ENCODE data around the gene NGFR. TPM values are rescaled to one million over a fixed set of nuclear protein-coding genes. Genes with fewer than 3 reads are reported as not detected.

Gene NGFR
- total and polyA plus RNA-seq, 2 donors (not counting 1 experiment from before 2014, with no cell fraction given), result 0.31 to 1.6 TPM

GRCh38 chr17:49464049-49464448 lies 31.0 kb upstream of the NGFR start:
- H3K27ac ChIP-seq (ENCODE audit: low read length in 2 of 2), result no peak overlapping the region
- no peak overlapping the region for H3K4me2 ChIP-seq (replicated peaks; ENCODE audit: low read depth, low read length, poor library complexity, severe bottlenecking)
- intact Hi-C loops (cut with micrococcal nuclease), result no loop called here
- no peaks in the 10 kb centered on the region for H4K20me1 ChIP-seq (ENCODE audit: control insufficient read depth, insufficient read depth, low read length, poor library complexity, severe bottlenecking)
- Mint-ChIP-seq H3K4me3 (no peak overlapping the region), H3K4me1 (no peaks in the 10 kb centered on the region), H3K27me3 (peaks cover 68% of the 10 kb centered on the region), H3K9me3 (ENCODE audit: insufficient read depth) (peaks cover 5% of the 10 kb centered on the region), H3K27ac (no peak overlapping the region)
- no peak overlapping the region for H3K9ac ChIP-seq (ENCODE audit: low read length)
- H3K4me3 ChIP-seq (ENCODE audit: control extremely low read depth in 1 of 5, extremely low read depth in 1 of 5, insufficient read depth in 1 of 5, low read depth in 2 of 5, low read length in 4 of 5), result no peak overlapping the region
- ATAC-seq (ENCODE audit: low read depth) (no peak), DNase-seq (no peak)
- H3K9me3 ChIP-seq (ENCODE audit: control extremely low read depth in 1 of 3, control insufficient read depth in 2 of 3, insufficient read depth in 1 of 3, low read length in 2 of 3), result peaks cover 0 to 8% (median 5%) of the 10 kb centered on the region in 3 donors
- TF ChIP-seq EZH2 (IDR thresholded peaks at IDR 0.05; ENCODE audit: borderline replicate concordance, insufficient read depth, low read depth, low read length, poor library complexity, severe bottlenecking), result no peak
- TF ChIP-seq CTCF (IDR thresholded peaks at IDR 0.05), result no peak
- ChIA-PET POLR2A (no interaction called here), CTCF (interaction anchor here (1.2 kb wide), 1 partner anchor 94 kb away, joined by 3 read pairs; no protein-coding TSS in a partner anchor)
- no peaks in the 10 kb centered on the region for H3K4me1 ChIP-seq (ENCODE audit: control insufficient read depth in 2 of 2, insufficient read depth in 2 of 2, low read length in 2 of 2)
- H3K79me2 ChIP-seq (ENCODE audit: control insufficient read depth, insufficient read depth, low read length), result no peaks in the 10 kb centered on the region
- peaks cover 0 to 53% (median 9%) of the 10 kb centered on the region in 4 experiments for H3K27me3 ChIP-seq (replicated peaks in 1 of 4; ENCODE audit: control extremely low read depth in 1 of 4, control insufficient read depth in 3 of 4, insufficient read depth in 4 of 4, low read length in 3 of 4)
- no peak overlapping the region for H2AFZ ChIP-seq (ENCODE audit: insufficient read depth, low read depth, low read length, poor library complexity, severe bottlenecking)
- 90% methylated on average over 2 of the region's 2 CpGs for WGBS (ENCODE audit: insufficient coverage)
- H3K36me3 ChIP-seq (replicated peaks in 1 of 2; ENCODE audit: control extremely low read depth in 1 of 2, control insufficient read depth in 1 of 2, extremely low read depth in 1 of 2, insufficient read depth in 2 of 2, low read length in 1 of 2), result no peaks in the 10 kb centered on the region

- Histone ChIP-seq H3K4me1 (ENCODE audit: control insufficient read depth in 2 of 2, insufficient read depth in 2 of 2, low read length in 2 of 2) (peaks cover 8% of the 10 kb centered on the region in 2 donors), H3K27me3 (replicated peaks in 1 of 4; ENCODE audit: control extremely low read depth in 1 of 4, control insufficient read depth in 3 of 4, insufficient read depth in 4 of 4, low read length in 3 of 4) (peaks cover 0 to 60% (median 11%) of the 10 kb centered on the region in 4 experiments), H4K20me1 (ENCODE audit: control insufficient read depth, insufficient read depth, low read length, poor library complexity, severe bottlenecking) (no peaks in the 10 kb centered on the region), H3K4me2 (replicated peaks; ENCODE audit: low read depth, low read length, poor library complexity, severe bottlenecking) (no peak overlapping the region), H2AFZ (ENCODE audit: insufficient read depth, low read depth, low read length, poor library complexity, severe bottlenecking) (no peak overlapping the region), H3K79me2 (ENCODE audit: control insufficient read depth, insufficient read depth, low read length) (no peaks in the 10 kb centered on the region), H3K9me3 (ENCODE audit: control extremely low read depth in 1 of 3, control insufficient read depth in 2 of 3, insufficient read depth in 1 of 3, low read length in 2 of 3) (peaks cover 0 to 8% (median 5%) of the 10 kb centered on the region in 3 donors), H3K27ac (ENCODE audit: low read length in 2 of 2) (no peak overlapping the region), H3K9ac (ENCODE audit: low read length) (no peak overlapping the region), H3K36me3 (replicated peaks in 1 of 2; ENCODE audit: control extremely low read depth in 1 of 2, control insufficient read depth in 1 of 2, extremely low read depth in 1 of 2, insufficient read depth in 2 of 2, low read length in 1 of 2) (no peaks in the 10 kb centered on the region), H3K4me3 (ENCODE audit: control extremely low read depth in 1 of 5, extremely low read depth in 1 of 5, insufficient read depth in 1 of 5, low read depth in 2 of 5, low read length in 4 of 5) (no peak overlapping the region)
- no peak overlapping the region for H3K27ac Mint-ChIP-seq
- H3K9me3 Mint-ChIP-seq (ENCODE audit: insufficient read depth), result peaks cover 5% of the 10 kb centered on the region
- ATAC-seq (ENCODE audit: low read depth) (no peak), DNase-seq (no peak)
- ChIA-PET POLR2A (no interaction called here), CTCF (no interaction called here)
- H3K4me3 Mint-ChIP-seq, result no peak overlapping the region
- 86% methylated on average over 17 of the region's 17 CpGs for WGBS (ENCODE audit: insufficient coverage)
- H3K27me3 Mint-ChIP-seq, result peaks cover 68% of the 10 kb centered on the region
- peaks cover 4% of the 10 kb centered on the region for H3K4me1 Mint-ChIP-seq
- no peak for TF ChIP-seq CTCF (IDR thresholded peaks at IDR 0.05)
- no peak for TF ChIP-seq EZH2 (IDR thresholded peaks at IDR 0.05; ENCODE audit: borderline replicate concordance, insufficient read depth, low read depth, low read length, poor library complexity, severe bottlenecking)
- intact Hi-C loops (cut with micrococcal nuclease), result no loop called here
Measured at GRCh38 chr17:49465331-49465903, 29.7 kb upstream of the NGFR start.
